Hepatocyte (in vitro differentiated cells): ENCODE data around the gene OPCML. TPM values are rescaled to one million over a fixed set of nuclear protein-coding genes. Genes with fewer than 3 reads are reported as not detected.

Experiments used
- DNase-seq: peaks from one replicate; pipeline ENCODE4 v3.0.0-alpha.2; 2016; ENCODE audit warnings: low spot score
- H2AFZ ChIP-seq: fragments of 200-600 bp; sonication (generic); 2 replicates; pipeline ENCODE4 v1.6.0; 2016; ENCODE audit warnings: antibody characterized with exemption, mild to moderate bottlenecking
- H3K27ac ChIP-seq: fragments of 200-600 bp; sonication (generic); 2 replicates; pipeline ENCODE4 v1.5.1; 2016; ENCODE audit warnings: mild to moderate bottlenecking
- H3K27me3 ChIP-seq: fragments of 200-600 bp; sonication (generic); 2 replicates; pipeline ENCODE4 v1.6.1; 2016
- H3K36me3 ChIP-seq: fragments of 200-600 bp; sonication (generic); replicated peaks from 2 replicates; pipeline ENCODE4 v1.5.1; 2016; ENCODE audit warnings: low read depth; ENCODE audit not compliant: insufficient read depth
- H3K4me1 ChIP-seq: fragments of 200-600 bp; sonication (generic); 2 replicates; pipeline ENCODE4 v1.5.1; 2016; ENCODE audit warnings: mild to moderate bottlenecking, moderate library complexity; ENCODE audit not compliant: insufficient read depth
- H3K4me2 ChIP-seq: fragments of 200-600 bp; sonication (generic); 2 replicates; pipeline ENCODE4 v1.6.0; 2016
- H3K4me3 ChIP-seq: fragments of 200-600 bp; sonication (generic); 2 replicates; pipeline ENCODE4 v1.5.1; 2016; ENCODE audit warnings: mild to moderate bottlenecking
- H3K79me2 ChIP-seq: fragments of 200-600 bp; sonication (generic); 2 replicates; pipeline ENCODE4 v1.6.0; 2017; ENCODE audit warnings: mild to moderate bottlenecking
- H3K9me2 ChIP-seq: fragments of 200-600 bp; sonication (generic); replicated peaks from 2 replicates; pipeline ENCODE4 v1.6.0; 2017; ENCODE audit warnings: mild to moderate bottlenecking; ENCODE audit not compliant: insufficient read depth
- H3K9me3 ChIP-seq: fragments of 200-600 bp; sonication (generic); 2 replicates; pipeline ENCODE4 v1.5.1; 2016; ENCODE audit warnings: low read depth, mild to moderate bottlenecking
- H4K20me1 ChIP-seq: fragments of 200-600 bp; sonication (generic); 2 replicates; pipeline ENCODE4 v1.6.0; 2016; ENCODE audit warnings: mild to moderate bottlenecking; ENCODE audit not compliant: insufficient read depth, poor library complexity, severe bottlenecking
- EZH2 ChIP-seq: fragments of 200-600 bp; sonication (generic); IDR thresholded peaks from 2 replicates; pipeline ENCODE4 v1.6.1; 2016; ENCODE audit warnings: antibody characterized with exemption, mild to moderate bottlenecking, borderline replicate concordance
- EZH2phosphoT487 ChIP-seq: fragments of 200-600 bp; sonication (generic); IDR thresholded peaks from one replicate; pipeline ENCODE4 v1.6.1; 2018; ENCODE audit warnings: antibody characterized with exemption, mild to moderate bottlenecking, low read depth, moderate library complexity; ENCODE audit not compliant: unreplicated experiment, severe bottlenecking
- WGBS: methylation state at CpG from one replicate; pipeline ENCODE4 v1.1.6; 2016; ENCODE audit warnings: low lambda C conversion rate; ENCODE audit errors: missing lambda C conversion rate; 5-methylcytosine and 5-hydroxymethylcytosine counted together
- polyA plus RNA-seq: library from polyadenylated mRNA; unstranded; fragments of >200 nt; fragmentation: Nextera tagmentation; extraction: Ambion mirVana; gene quantifications from 2 replicates; pipeline ENCODE4 v1.2.1, GENCODE V29; 2016
- total RNA-seq: library from RNA; depleted of rRNA; stranded (reverse); fragments of >200 nt; gene quantifications from 2 replicates; pipeline ENCODE4 v1.2.3, GENCODE V29; 2014
- TF ChIP-seq, protein P1 (sequence below): fragments of 200-600 bp; sonication (generic); IDR thresholded peaks from 2 replicates; pipeline ENCODE4 v1.5.1; 2016; ENCODE audit warnings: antibody characterized with exemption, mild to moderate bottlenecking; ENCODE audit not compliant: poor library complexity

The OPCML gene
- total and polyA plus RNA-seq, 2 experiments from 2014 or later: 0.37 to 0.98 TPM

DNA sequence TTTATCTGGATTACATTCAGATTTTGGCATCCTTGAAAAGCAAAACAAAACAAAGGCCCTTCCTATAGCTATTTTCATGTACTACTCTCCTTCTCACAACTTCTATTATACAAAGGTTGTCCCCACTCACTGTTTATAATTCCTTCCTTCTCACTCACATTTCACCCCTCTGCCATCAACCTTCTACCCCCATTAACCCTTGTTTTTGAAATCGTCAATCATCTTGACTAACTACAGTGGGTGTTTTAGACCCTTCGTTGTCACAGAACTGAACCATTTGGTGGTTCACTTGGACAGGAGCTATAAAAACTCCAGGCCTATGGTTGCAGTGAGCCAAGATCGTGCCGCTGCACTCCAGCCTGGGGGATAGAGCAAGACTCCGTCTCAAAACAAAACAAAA is 639.4 kb downstream of the OPCML start:
- Histone ChIP-seq H3K27me3 (no peaks in the 10 kb centered on the region), H3K36me3 (no peaks in the 10 kb centered on the region), H4K20me1 (no peaks in the 10 kb centered on the region), H3K27ac (no peak overlapping the region), H3K4me3 (no peak overlapping the region), H2AFZ (no peak overlapping the region), H3K79me2 (no peaks in the 10 kb centered on the region), H3K4me1 (no peaks in the 10 kb centered on the region), H3K9me2 (no peaks in the 10 kb centered on the region), H3K9me3 (no peaks in the 10 kb centered on the region), H3K4me2 (no peak overlapping the region)
- no peak for DNase-seq
- 90% methylated on average over 5 of the region's 5 CpGs for WGBS
- TF ChIP-seq, protein P1, sequence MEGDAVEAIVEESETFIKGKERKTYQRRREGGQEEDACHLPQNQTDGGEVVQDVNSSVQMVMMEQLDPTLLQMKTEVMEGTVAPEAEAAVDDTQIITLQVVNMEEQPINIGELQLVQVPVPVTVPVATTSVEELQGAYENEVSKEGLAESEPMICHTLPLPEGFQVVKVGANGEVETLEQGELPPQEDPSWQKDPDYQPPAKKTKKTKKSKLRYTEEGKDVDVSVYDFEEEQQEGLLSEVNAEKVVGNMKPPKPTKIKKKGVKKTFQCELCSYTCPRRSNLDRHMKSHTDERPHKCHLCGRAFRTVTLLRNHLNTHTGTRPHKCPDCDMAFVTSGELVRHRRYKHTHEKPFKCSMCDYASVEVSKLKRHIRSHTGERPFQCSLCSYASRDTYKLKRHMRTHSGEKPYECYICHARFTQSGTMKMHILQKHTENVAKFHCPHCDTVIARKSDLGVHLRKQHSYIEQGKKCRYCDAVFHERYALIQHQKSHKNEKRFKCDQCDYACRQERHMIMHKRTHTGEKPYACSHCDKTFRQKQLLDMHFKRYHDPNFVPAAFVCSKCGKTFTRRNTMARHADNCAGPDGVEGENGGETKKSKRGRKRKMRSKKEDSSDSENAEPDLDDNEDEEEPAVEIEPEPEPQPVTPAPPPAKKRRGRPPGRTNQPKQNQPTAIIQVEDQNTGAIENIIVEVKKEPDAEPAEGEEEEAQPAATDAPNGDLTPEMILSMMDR: no peak
- no peak for TF ChIP-seq EZH2phosphoT487
- TF ChIP-seq EZH2: no peak

DNA sequence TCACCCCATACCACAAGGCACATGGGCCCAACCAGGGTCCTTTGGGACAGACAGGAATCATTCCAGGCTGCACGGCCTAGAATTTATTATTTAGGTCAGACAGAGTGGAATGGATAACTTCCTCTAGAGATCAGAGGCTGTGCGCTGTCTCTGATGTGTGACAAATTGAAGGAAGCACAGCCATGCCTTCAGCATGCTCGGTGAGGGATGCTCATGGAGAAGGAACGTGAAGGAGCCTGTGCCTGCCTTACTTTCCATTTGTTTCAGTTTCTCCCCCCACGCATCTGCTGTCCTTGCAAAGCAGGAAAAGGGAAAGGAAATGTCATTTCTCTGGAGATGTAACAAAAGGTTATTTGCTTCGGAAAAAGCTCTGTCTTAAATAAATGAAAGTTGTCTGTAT is 644.1 kb downstream of the OPCML start:
- Histone ChIP-seq H3K4me2 (no peak overlapping the region), H3K27me3 (no peaks in the 10 kb centered on the region), H3K9me3 (no peaks in the 10 kb centered on the region), H4K20me1 (no peaks in the 10 kb centered on the region), H3K27ac (no peak overlapping the region), H3K4me1 (no peaks in the 10 kb centered on the region), H3K4me3 (no peak overlapping the region), H3K79me2 (no peaks in the 10 kb centered on the region), H3K36me3 (no peaks in the 10 kb centered on the region), H3K9me2 (no peaks in the 10 kb centered on the region), H2AFZ (no peak overlapping the region)
- WGBS: 86% methylated on average over 6 of the region's 6 CpGs
- no peak for TF ChIP-seq EZH2phosphoT487
- TF ChIP-seq EZH2: no peak
- TF ChIP-seq, protein P1: no peak
- DNase-seq: no peak

DNA sequence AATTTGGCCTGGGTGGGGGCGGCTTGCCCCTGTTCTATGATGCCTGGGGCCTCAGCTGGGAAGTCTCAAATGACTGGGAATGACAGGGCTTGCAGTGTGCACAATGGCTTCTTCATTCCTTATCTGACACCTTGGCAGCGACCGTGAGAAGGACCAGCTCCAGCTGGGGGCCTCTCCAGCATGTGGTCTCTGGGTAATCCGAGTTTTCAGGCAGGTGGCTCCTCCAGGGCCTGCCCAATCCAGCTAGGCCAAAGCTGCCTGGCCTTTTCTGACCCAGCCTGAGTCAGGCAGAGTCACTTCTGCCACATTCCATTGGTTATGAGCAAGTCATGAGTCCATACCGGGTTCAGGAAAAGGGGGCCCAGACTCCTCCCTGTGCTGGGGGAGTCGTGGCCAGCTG is 646.0 kb downstream of the OPCML start:
- 41% methylated on average over 6 of the region's 6 CpGs for WGBS
- no peak overlapping the region for H3K4me3 ChIP-seq
- DNase-seq: no peak
- no peaks in the 10 kb centered on the region for H3K9me2 ChIP-seq
- no peaks in the 10 kb centered on the region for H3K9me3 ChIP-seq
- H3K27ac ChIP-seq: no peak overlapping the region
- H4K20me1 ChIP-seq: no peaks in the 10 kb centered on the region
- H3K36me3 ChIP-seq: no peaks in the 10 kb centered on the region
- no peaks in the 10 kb centered on the region for H3K79me2 ChIP-seq
- no peaks in the 10 kb centered on the region for H3K4me1 ChIP-seq
- H3K27me3 ChIP-seq: no peaks in the 10 kb centered on the region
- no peak overlapping the region for H2AFZ ChIP-seq
- TF ChIP-seq, protein P1: no peak
- TF ChIP-seq EZH2phosphoT487: no peak
- no peak for TF ChIP-seq EZH2
- no peak overlapping the region for H3K4me2 ChIP-seq

DNA sequence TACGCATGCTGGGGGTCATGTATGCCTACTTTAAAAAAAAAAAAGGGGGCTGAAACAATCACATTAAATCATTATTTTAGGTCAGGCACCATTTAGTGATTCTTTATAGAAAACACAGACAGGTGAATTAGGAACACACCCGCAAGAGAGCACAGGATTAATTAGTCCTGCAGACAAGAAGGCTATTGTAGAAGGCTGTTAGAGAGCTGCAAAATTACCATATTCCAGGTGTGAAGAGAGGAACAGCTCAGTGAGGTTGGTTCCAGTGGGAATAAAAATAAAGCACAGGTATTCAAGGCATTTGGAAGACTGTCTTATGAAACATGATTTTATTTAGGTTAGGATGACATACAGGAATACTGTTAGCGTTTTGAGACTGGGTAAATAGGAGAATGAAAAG is 649.1 kb downstream of the OPCML start:
- peaks cover 3% of the 10 kb centered on the region for H3K27me3 ChIP-seq
- no peak overlapping the region for H3K27ac ChIP-seq
- no peak for TF ChIP-seq EZH2phosphoT487
- no peaks in the 10 kb centered on the region for H3K9me3 ChIP-seq
- H3K36me3 ChIP-seq: no peaks in the 10 kb centered on the region
- no peaks in the 10 kb centered on the region for H3K4me1 ChIP-seq
- H3K79me2 ChIP-seq: no peaks in the 10 kb centered on the region
- no peaks in the 10 kb centered on the region for H4K20me1 ChIP-seq
- 89% methylated on average over 3 of the region's 3 CpGs for WGBS
- H3K4me2 ChIP-seq: no peak overlapping the region
- no peak overlapping the region for H2AFZ ChIP-seq
- H3K9me2 ChIP-seq: no peaks in the 10 kb centered on the region
- no peak for DNase-seq
- no peak overlapping the region for H3K4me3 ChIP-seq
